K562 (cell line): Measurements from ENCODE around the gene RIN3. TPM values are rescaled to one million over a fixed set of nuclear protein-coding genes. Genes with fewer than 3 reads are reported as not detected.

Source experiments
- ATAC-seq: fragments of 200-7000 bp; cut with Tn5 transposase; 3 replicates; pipeline ENCODE4 v1.9.1; 2020; ENCODE audit warnings: moderate library complexity
- BruUV-seq: library from RNA; stranded (reverse); fragments of 400-500 nt; replicated peaks from 2 replicates; lab custom pipeline; 2021; lab: Mats Ljungman, UMichigan
- CTCF ChIA-PET: fragments of 300-600 bp; formaldehyde crosslinking; extraction: SDS; loops from one replicate; lab custom pipeline; 2021; ENCODE audit warnings: low intra/inter-chr PET ratio; lab: Yijun Ruan, JAX
- POLR2A ChIA-PET: fragments of 300-600, 350-650 bp; sonication (Branson Sonifier 250); formaldehyde crosslinking; extraction: SDS; loops from one replicate; lab custom pipeline; 2021; ENCODE audit warnings: antibody characterized with exemption, inconsistent platforms; lab: Yijun Ruan, JAX
- DNase-seq, 4 experiments: peaks; one replicate each; pipeline versions ENCODE4 v3.0.0 to v3.0.0-alpha.2; 2011 to 2018; ENCODE audit warnings: low spot score in 3 of 4, mixed read lengths in 3 of 4; ENCODE audit errors: extremely low read depth in 1 of 4
- FAIRE-seq: peaks from 2 replicates; lab custom pipeline; 2011; peaks lifted over from hg19 to GRCh38; lab: Jason Lieb, UNC
- H2AFZ ChIP-seq: 2 replicates; pipeline ENCODE4 v1.6.0; 2011; ENCODE audit warnings: low read depth, low read length, control low read depth, inconsistent platforms
- H3K27ac ChIP-seq: fragments of 200-600 bp; 3 replicates; pipeline ENCODE4 v1.8.0; 2011; ENCODE audit warnings: low read depth, mild to moderate bottlenecking, control low read depth, inconsistent platforms, low read length, moderate library complexity, mixed read lengths; ENCODE audit errors: extremely low read depth
- H3K27me3 ChIP-seq, 2 experiments: fragments of 300-600 bp in 1 of 2; 2 replicates in 1 of 2; 3 replicates in 1 of 2; pipeline versions ENCODE4 v1.6.0 to v1.8.0; 2011; ENCODE audit warnings: inconsistent platforms in 2 of 2, low read length in 2 of 2, mild to moderate bottlenecking in 1 of 2, mixed read lengths in 1 of 2, moderate library complexity in 1 of 2; ENCODE audit not compliant: control insufficient read depth in 2 of 2, insufficient read depth in 2 of 2
- H3K36me3 ChIP-seq: fragments of 300-600 bp; 3 replicates; pipeline ENCODE4 v1.8.0; 2011; ENCODE audit warnings: mild to moderate bottlenecking, low read length, inconsistent platforms; ENCODE audit not compliant: control insufficient read depth, insufficient read depth
- H3K4me1 ChIP-seq, 2 experiments: fragments of 200-600 bp in 1 of 2; replicated peaks in 1 of 2; 2 replicates in 1 of 2; 3 replicates in 1 of 2; pipeline versions ENCODE4 v1.5.1 to v1.8.0; 2011; ENCODE audit warnings: inconsistent platforms in 2 of 2, low read length in 2 of 2, mild to moderate bottlenecking in 1 of 2, mixed read lengths in 1 of 2, moderate library complexity in 1 of 2; ENCODE audit not compliant: control insufficient read depth in 2 of 2, insufficient read depth in 2 of 2
- H3K4me2 ChIP-seq: 2 replicates; pipeline ENCODE4 v1.6.1; 2011; ENCODE audit warnings: low read length, control low read depth, inconsistent platforms, mixed read lengths; ENCODE audit not compliant: insufficient read depth
- H3K4me3 ChIP-seq: fragments of 200-600 bp; sonication (generic), shearing (Covaris generic); 2 replicates; pipeline ENCODE4 v1.5.1; 2016; ENCODE audit warnings: control low read depth, inconsistent platforms
- H3K79me2 ChIP-seq: fragments of 200-600 bp; 3 replicates; pipeline ENCODE4 v1.8.0; 2011; ENCODE audit warnings: low read length, inconsistent platforms; ENCODE audit not compliant: control insufficient read depth, insufficient read depth
- H3K9ac ChIP-seq, 2 experiments: 2 replicates each; pipeline versions ENCODE4 v1.6.0 to v1.6.1; 2011; ENCODE audit warnings: low read depth in 2 of 2, low read length in 2 of 2, control low read depth in 1 of 2, inconsistent platforms in 1 of 2, mild to moderate bottlenecking in 1 of 2, mixed read lengths in 1 of 2; ENCODE audit not compliant: insufficient read depth in 1 of 2
- H3K9me1 ChIP-seq: one replicate; pipeline ENCODE4 v1.6.0; 2011; ENCODE audit warnings: inconsistent platforms, mild to moderate bottlenecking, low read length, moderate library complexity; ENCODE audit not compliant: control insufficient read depth, insufficient read depth
- H3K9me3 ChIP-seq: replicated peaks from 2 replicates; pipeline ENCODE4 v1.5.1; 2011; ENCODE audit warnings: low read depth, low read length, inconsistent platforms; ENCODE audit not compliant: control insufficient read depth, insufficient read depth
- H4K20me1 ChIP-seq: replicated peaks from 2 replicates; pipeline ENCODE4 v1.6.1; 2011; ENCODE audit warnings: low read length, inconsistent platforms, mixed read lengths; ENCODE audit not compliant: control insufficient read depth, insufficient read depth
- CBFB ChIP-seq: sonication (generic); formaldehyde crosslinking; IDR thresholded peaks from 2 replicates; pipeline ENCODE4 v1.4.0; 2020; ENCODE audit warnings: mild to moderate bottlenecking, missing genetic modification reagents
- CLOCK ChIP-seq: fragments of 250-450 bp; sonication (Bioruptor Pico); IDR thresholded peaks from 2 replicates; pipeline ENCODE4 v1.4.0; 2020; ENCODE audit warnings: mild to moderate bottlenecking, moderate library complexity, borderline replicate concordance
- ETS1 ChIP-seq: conservative IDR thresholded peaks from 2 replicates; pipeline ENCODE4 v1.6.1; 2011; ENCODE audit warnings: low read depth, mild to moderate bottlenecking, low read length; ENCODE audit not compliant: control insufficient read depth
- JUNB ChIP-seq: fragments of 450-650 bp; formaldehyde crosslinking; conservative IDR thresholded peaks from 2 replicates; pipeline ENCODE4 v1.4.0; 2020; ENCODE audit warnings: mild to moderate bottlenecking
- MNT ChIP-seq, 2 experiments: fragments of 450-650 bp; conservative IDR thresholded peaks; 2 replicates each; pipeline ENCODE4 v1.6.1; 2017; ENCODE audit warnings: mild to moderate bottlenecking in 2 of 2, moderate library complexity in 2 of 2
- NFE2 ChIP-seq: IDR thresholded peaks from 2 replicates; pipeline ENCODE4 v1.6.1; 2014; ENCODE audit warnings: antibody characterized with exemption, low read depth
- SIRT6 ChIP-seq: IDR thresholded peaks from one replicate; pipeline ENCODE4 v1.6.1; 2012; ENCODE audit warnings: low read depth, mild to moderate bottlenecking, control low read depth, inconsistent platforms, low read length, moderate library complexity
- ZFP1 ChIP-seq: fragments of 450-650 bp; formaldehyde crosslinking; IDR thresholded peaks from 2 replicates; pipeline ENCODE4 v1.4.0; 2020; ENCODE audit warnings: mild to moderate bottlenecking, mixed read lengths
- ZNF316 ChIP-seq: fragments of 450-650 bp; IDR thresholded peaks from 2 replicates; pipeline ENCODE4 v1.6.1; 2016
- WGBS: fragments of 100-300 bp; shearing (Covaris generic); methylation state at CpG from one replicate; pipeline ENCODE4 v1.1.6; 2016; ENCODE audit warnings: low coverage, mixed read lengths; ENCODE audit not compliant: insufficient coverage; ENCODE audit errors: missing lambda C conversion rate; 5-methylcytosine and 5-hydroxymethylcytosine counted together
- in situ Hi-C: fragments of 300-500 bp; cut with MboI; formaldehyde crosslinking; loops from 4 replicates; pipeline ENCODE4 v1.15.0; 2018; ENCODE audit warnings: inconsistent platforms, mixed read lengths
- intact Hi-C: fragments of 100-400 bp; cut with micrococcal nuclease; formaldehyde crosslinking; loops from 2 replicates; pipeline ENCODE4 v1.14.2; 2022
- polyA plus RNA-seq, 8 experiments: library from polyadenylated mRNA; depleted of rRNA in 4 of 8; stranded (reverse) in 5 of 8; unstranded in 3 of 8; fragments of >200 nt; fragmentation: Nextera tagmentation in 2 of 8; fragmentation: Illumina TruSeq in 1 of 8; extraction: Ambion mirVana in 2 of 8; extraction: Trizol in 1 of 8; gene quantifications; 2 replicates each; pipeline versions ENCODE4 v1.2.1 to v1.2.3, GENCODE V29; 2011 to 2014; ENCODE audit warnings: inconsistent platforms in 1 of 8, missing spikeins in 1 of 8
- total RNA-seq, 7 experiments: library from RNA; depleted of rRNA in 6 of 7; stranded (reverse); fragments of >200 nt in 6 of 7; fragmentation: Illumina TruSeq in 2 of 7; extraction: Trizol in 2 of 7; gene quantifications; 2 replicates each; pipeline versions ENCODE4 v1.2.1 to v1.2.3, GENCODE V29; 2011 to 2021; ENCODE audit warnings: low replicate concordance in 1 of 7

Gene RIN3
- total and polyA plus RNA-seq, 9 of the 15 experiments (the other 6 are each of a cell fraction or from before 2014, with no cell fraction given): 0.01 to 0.49 (median 0.08) TPM; not detected in 5

- no peak for FAIRE-seq
- WGBS: 0% methylated on average over 4 of the region's 4 CpGs
- intact Hi-C loops: no loop called here
- peak; percentile 7; the same call in 1 of the 2 replicates for TF ChIP-seq NFE2
- no peak for TF ChIP-seq ZFP1 (CRISPR knock-in tag)
- TF ChIP-seq, all 486 proteins: peak for 1
- Histone ChIP-seq H3K4me3 (no peak overlapping the region), H3K79me2 (no peaks in the 10 kb centered on the region), H3K4me1 (no peaks in the 10 kb centered on the region), H3K4me2 (no peak overlapping the region), H2AFZ (no peak overlapping the region), H3K27ac (no peak overlapping the region), H3K9me3 (no peaks in the 10 kb centered on the region), H3K9me1 (no peaks in the 10 kb centered on the region), H4K20me1 (no peaks in the 10 kb centered on the region), H3K27me3 (peaks cover 0 to 25% of the 10 kb centered on the region in 2 experiments; a peak in 2 of 5 replicates), H3K9ac (no peak overlapping the region), H3K36me3 (no peaks in the 10 kb centered on the region)
- in situ Hi-C loops: no loop called here
- BruUV-seq: no TSS peak
- ChIA-PET POLR2A (no interaction called here), CTCF (no interaction called here)
- DNase-seq (no peak), ATAC-seq (no peak)
Measured at GRCh38 chr14:92529903-92530302, 16.3 kb downstream of the RIN3 start.

GRCh38 chr14:92531106-92531873 is 17.7 kb downstream of the RIN3 start:
- no peaks in the 10 kb centered on the region for H3K9me1 ChIP-seq
- no peak overlapping the region for H3K4me3 ChIP-seq
- no peak overlapping the region for H2AFZ ChIP-seq
- ATAC-seq (no peak), FAIRE-seq (no peak), DNase-seq (no peak)
- H3K9ac ChIP-seq: no peak overlapping the region
- no peaks in the 10 kb centered on the region for H3K36me3 ChIP-seq
- ChIA-PET POLR2A (no interaction called here), CTCF (no interaction called here)
- no peaks in the 10 kb centered on the region for H4K20me1 ChIP-seq
- no peak overlapping the region for H3K4me2 ChIP-seq
- H3K9me3 ChIP-seq: no peaks in the 10 kb centered on the region
- H3K79me2 ChIP-seq: no peaks in the 10 kb centered on the region
- intact Hi-C loops (no loop called here), in situ Hi-C loops (no loop called here)
- no peaks in the 10 kb centered on the region for H3K4me1 ChIP-seq
- no TSS peak for BruUV-seq
- WGBS: 6% methylated on average over 16 of the region's 16 CpGs
- H3K27me3 ChIP-seq: peaks cover 0 to 17% of the 10 kb centered on the region in 2 experiments; a peak in 1 of 5 replicates
- H3K27ac ChIP-seq: no peak overlapping the region
- TF ChIP-seq ZNF316 (no peak), SIRT6 (no peak), JUNB (CRISPR knock-in tag) (no peak), CBFB (CRISPR knock-in tag) (no peak), MNT (conservative IDR thresholded peaks at IDR 0.05) (no peak), ETS1 (no peak), CLOCK (CRISPR knock-in tag) (no peak)
